Spleen (tissue), 7 donors: ENCODE data around the gene NPEPL1.

ENCODE experiments used
- POLR2A ChIP-seq, 3 donors: fragments of 450-650 bp; IDR thresholded peaks; one replicate each; pipeline ENCODE4 v1.5.1; 2017; ENCODE audit warnings: antibody characterized with exemption in 3 of 3, mild to moderate bottlenecking in 1 of 3
- POLR2AphosphoS5 ChIP-seq, 3 donors: sonication (generic); formaldehyde crosslinking; IDR thresholded peaks; one replicate each; pipeline ENCODE4 v1.5.1; 2017; ENCODE audit warnings: antibody characterized with exemption in 3 of 3
- TF ChIP-seq, protein P1 (sequence below), 11 experiments: fragments of 200-600 bp in 7 of 11; fragments of 450-650 bp in 4 of 11; sonication (generic) in 4 of 11; IDR thresholded peaks in 8 of 11; conservative IDR thresholded peaks in 3 of 11; 1 replicate in 7 of 11; 2 replicates in 4 of 11; pipeline versions ENCODE4 v1.4.0 to v1.8.0; 2016 to 2021; ENCODE audit warnings: antibody characterized with exemption in 11 of 11, inconsistent platforms in 4 of 11, mild to moderate bottlenecking in 1 of 11
- donor health status: DM: no; HTN: no; CAD: no; lungs with moderate emphysema.
- donor health status: DM: no; HTN: no; CAD: no.
- donor health status: DM: no; HTN: no; CAD: no.

- no peak for TF ChIP-seq POLR2AphosphoS5 (IDR thresholded peaks at IDR 0.05)
- TF ChIP-seq, protein P1, sequence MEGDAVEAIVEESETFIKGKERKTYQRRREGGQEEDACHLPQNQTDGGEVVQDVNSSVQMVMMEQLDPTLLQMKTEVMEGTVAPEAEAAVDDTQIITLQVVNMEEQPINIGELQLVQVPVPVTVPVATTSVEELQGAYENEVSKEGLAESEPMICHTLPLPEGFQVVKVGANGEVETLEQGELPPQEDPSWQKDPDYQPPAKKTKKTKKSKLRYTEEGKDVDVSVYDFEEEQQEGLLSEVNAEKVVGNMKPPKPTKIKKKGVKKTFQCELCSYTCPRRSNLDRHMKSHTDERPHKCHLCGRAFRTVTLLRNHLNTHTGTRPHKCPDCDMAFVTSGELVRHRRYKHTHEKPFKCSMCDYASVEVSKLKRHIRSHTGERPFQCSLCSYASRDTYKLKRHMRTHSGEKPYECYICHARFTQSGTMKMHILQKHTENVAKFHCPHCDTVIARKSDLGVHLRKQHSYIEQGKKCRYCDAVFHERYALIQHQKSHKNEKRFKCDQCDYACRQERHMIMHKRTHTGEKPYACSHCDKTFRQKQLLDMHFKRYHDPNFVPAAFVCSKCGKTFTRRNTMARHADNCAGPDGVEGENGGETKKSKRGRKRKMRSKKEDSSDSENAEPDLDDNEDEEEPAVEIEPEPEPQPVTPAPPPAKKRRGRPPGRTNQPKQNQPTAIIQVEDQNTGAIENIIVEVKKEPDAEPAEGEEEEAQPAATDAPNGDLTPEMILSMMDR (IDR thresholded peaks at IDR 0.05 in 8 of 11, conservative IDR thresholded peaks at IDR 0.05 in 3 of 11) = no peak
- no peak for TF ChIP-seq POLR2A (IDR thresholded peaks at IDR 0.05)
Observed at GRCh38 chr20:58657986-58658385, 34.6 kb upstream of the NPEPL1 start.
